GM18870 (cell line): ENCODE measurements around the gene RTKN.

Experiments
- ATAC-seq: cut with Tn5 transposase; IDR thresholded peaks from one replicate; pipeline ENCODE4 v1.9.1; 2021; ENCODE audit warnings: moderate library complexity; ENCODE audit not compliant: unreplicated experiment

Gene RTKN

DNA sequence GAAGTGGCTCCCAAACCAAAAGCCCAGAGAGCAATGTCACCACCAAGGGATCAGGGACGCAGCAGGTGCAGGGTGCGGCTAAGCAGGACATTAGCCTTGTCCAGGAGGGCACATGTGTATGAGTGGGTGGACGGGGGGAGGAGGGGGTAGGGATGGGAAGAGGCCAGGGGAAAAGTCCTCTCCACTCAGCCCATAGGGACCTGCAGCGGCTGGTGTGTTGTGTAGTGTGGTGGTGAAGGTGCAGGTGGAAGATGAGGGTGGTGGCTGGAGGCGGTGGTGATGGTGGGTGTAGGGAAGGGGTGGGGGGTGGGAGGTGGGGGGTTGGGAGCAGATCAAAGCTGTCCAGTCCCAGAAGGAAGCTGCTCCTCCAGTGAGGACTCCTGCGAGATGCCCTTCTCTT is 24.0 kb downstream of the RTKN start:
- no peak for ATAC-seq

GRCh38 chr2:74417197-74417596 is 24.5 kb downstream of the RTKN start:
- ATAC-seq, result no peak

DNA sequence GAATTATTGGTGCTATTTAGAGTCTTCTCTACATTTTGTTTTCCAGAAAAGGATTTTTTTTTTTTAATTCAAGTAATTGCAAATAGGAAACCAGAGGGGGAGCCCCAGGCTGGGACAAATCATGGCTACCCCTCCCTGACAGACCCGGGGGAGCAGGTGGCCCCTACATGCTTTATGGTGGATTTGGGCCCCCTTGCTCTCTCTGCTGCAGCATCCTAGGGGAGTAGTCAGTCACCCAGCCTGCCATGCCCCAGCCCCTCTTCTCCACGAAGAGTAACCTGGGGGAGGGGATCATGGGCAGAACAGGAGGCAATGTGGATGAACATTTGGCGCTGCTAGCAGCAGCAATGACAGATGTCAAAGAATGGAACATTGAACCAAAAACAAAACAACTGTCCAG is 25.0 kb downstream of the RTKN start:
- no peak for ATAC-seq

GRCh38 chr2:74415762-74416395 is 25.9 kb downstream of the RTKN start:
- ATAC-seq, result no peak

- no peak for ATAC-seq
These were observed 26.6 kb downstream of the RTKN start for GRCh38 chr2:74414881-74415761.

DNA sequence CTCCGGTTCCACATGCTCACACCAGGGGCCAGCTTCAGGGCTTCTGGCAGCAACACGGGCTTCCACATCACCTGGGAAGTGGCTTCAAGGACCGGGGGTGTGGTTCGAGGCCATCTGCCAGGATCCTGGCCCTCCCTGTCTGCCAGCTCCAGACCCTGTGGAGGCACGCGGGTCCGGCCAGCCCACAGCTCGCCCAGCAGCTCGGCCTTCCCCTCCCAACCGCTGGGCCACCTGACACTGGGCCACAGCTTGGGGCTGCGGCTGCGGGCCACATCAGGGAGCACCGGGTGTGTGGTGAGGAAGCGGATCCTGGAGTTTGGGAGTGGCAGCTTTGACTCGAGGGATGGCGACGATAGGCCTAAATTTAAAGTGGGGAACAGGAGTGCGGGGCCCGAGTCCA is 27.3 kb downstream of the RTKN start:
- ATAC-seq, result no peak

GRCh38 chr2:74413001-74413698 is 28.6 kb downstream of the RTKN start:
- ATAC-seq, result no peak

- no peak for ATAC-seq
These were observed 34.1 kb downstream of the RTKN start for GRCh38 chr2:74407682-74408081.

DNA sequence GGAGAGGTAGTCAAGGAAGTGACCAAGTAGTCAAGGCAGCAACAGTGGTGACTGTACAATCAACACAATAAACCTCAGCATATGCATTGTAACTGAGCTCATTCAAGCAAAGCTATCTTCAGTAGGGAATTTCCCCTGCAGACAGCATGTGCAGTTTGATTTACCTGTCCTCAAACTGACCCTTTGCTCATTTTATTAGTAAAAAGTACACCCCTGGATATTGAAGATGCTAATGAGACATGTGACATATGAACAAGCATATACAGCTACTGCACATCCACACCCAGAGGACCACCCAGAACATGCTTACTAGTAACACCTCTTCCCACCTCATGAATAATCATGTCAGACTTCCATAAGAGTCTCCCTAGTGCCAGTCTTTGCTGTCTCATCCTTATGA is 35.7 kb downstream of the RTKN start:
- ATAC-seq, result peak; percentile 55

DNA sequence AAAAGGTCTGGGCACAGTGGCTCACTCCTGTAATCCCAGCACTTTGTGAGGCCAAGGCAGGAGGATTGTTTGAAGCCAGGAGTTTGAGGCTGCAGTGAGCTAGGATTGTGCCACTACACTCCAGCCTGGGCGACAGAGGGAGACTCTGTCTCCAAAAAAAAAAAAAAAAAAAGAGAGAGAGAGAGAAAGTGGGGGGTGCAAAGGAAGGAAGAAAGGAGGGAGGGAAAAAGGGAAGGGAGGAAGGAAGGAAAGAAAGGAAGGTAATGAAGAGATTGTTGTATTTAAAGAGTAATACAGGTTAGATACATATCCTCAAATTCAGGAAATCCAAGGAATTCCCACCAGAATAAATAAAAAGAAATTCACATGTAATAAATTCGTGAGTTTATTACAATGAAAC is 39.8 kb downstream of the RTKN start:
- ATAC-seq, result no peak

- ATAC-seq, result no peak
These were observed 42.0 kb downstream of the RTKN start for GRCh38 chr2:74399785-74400184.

- no peak for ATAC-seq
These were observed 45.6 kb downstream of the RTKN start for GRCh38 chr2:74396149-74396548.

- ATAC-seq, result no peak
These were observed 48.2 kb downstream of the RTKN start for GRCh38 chr2:74393525-74393924.

DNA sequence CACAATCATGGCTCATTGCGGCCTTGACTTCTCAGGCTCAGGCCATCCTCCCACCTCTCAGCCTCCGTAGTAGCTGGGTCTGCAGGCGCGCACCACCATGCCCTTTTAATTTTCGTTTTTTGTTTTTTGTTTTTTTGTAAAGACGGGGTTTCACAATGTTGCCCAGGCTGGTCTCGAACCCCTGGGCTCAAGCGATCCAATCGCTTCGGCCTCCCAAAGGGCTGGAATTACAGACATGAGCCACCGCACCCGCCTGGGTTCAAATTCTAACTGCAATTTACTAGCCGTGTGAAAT is 49.3 kb downstream of the RTKN start:
- no peak for ATAC-seq

DNA sequence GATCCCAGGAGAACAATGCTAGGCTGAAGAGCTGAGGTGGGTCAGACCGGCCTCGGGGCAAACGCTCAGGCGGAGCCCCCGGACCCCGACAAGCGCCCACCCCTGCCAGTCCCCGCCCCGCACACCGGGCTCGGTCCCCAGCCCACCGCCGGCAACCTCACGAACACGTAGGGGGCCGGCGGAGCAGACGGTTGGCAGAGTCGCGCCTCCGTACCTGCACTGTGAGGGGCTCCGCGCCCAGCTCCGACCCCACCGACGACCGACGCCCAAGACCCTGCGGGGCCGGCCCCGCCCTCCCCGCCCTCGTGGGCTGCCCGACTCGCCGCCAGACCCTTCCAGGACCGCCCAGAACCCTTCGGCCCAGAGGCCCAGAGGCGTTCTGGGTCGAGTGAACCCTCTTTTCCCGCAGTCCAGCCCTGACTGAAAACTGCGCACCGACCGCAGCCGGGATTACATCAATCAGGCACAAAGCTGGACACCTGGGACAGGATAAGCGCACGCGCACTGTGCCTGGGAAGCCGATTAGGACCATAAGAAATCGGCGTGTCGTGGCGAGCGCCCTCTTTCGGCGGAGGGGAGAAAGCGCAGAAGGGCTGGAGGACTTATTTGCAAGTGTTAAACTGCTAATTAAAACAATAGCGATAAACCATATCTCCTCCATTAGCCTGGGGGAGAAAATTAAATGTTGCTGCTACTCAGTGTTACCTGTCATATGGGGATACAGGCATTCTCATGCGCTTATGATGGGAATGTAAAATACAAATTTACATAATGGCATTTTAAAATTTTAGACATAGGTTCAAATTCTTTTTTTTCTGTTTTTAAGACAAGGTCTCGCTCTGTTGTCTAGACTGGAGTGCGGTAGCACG is 49.9 kb downstream of the RTKN start:
- peak; percentile 57 for ATAC-seq

- peak; percentile 9 for ATAC-seq
These were observed 50.5 kb downstream of the RTKN start for GRCh38 chr2:74391209-74391579.

DNA sequence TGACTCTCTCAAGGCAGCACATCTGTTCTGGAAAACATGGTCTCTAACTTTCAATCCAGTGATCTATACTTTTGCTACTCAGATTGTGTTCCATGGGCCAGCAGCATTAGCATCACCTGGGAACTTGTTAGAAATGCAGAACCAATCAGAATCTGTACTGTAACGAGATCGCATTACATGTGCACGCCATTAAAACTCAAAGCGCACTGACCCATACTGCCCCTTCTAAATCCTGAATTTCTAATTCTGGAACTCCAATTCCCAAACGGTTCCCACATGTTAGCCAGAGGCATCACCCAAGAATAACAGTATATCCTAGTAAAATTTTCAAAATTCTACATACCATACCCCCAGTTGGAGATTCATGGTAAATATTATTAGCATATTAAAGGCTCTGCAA is 51.1 kb downstream of the RTKN start:
- ATAC-seq, result no peak

DNA sequence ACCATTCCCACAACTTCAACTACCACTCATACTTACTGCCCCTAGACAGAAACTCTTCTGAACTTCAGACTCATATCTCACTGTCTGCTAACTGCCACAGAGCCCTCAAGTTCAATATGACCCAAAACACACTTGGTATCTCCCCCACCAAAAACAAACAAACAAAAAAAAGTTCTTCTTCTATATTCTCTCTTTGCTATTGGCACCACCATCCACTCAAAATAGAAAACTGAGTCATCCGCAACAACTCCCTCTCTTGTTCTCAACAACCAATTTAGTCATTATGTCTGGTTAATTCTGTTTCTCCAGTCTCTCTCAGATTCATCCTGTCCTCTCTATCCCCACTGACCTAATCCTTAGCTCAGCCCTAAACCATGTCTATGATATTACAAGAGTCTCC is 54.4 kb downstream of the RTKN start:
- ATAC-seq, result no peak

- no peak for ATAC-seq
These were observed 56.3 kb downstream of the RTKN start for GRCh38 chr2:74385396-74385795.

DNA sequence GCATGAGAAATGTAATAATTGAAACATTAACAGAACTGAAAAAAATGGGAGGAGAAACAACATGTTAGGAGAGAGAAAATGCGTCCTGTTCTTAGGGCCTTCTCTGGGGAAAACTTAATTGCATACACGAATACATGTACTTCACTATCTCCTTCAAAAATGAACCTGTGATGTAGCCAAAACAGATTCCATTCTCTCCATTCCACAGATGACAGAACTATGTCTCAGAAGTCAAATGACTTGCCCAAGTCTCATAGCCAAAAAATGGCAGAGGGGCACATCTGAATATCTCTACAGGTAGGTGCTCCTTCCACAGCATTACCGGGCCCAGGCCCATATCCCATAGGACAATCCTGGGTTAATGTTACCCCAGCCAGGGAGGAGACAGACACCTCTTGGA is 57.7 kb downstream of the RTKN start:
- no peak for ATAC-seq

- no peak for ATAC-seq
These were observed 58.5 kb downstream of the RTKN start for GRCh38 chr2:74383254-74383653.
